Measurements from ENCODE around the gene ATG9B. TPM values are rescaled to one million over a fixed set of nuclear protein-coding genes. Genes with fewer than 3 reads are reported as not detected.

Gene ATG9B
- total and polyA plus RNA-seq, 2 donors (not counting 1 experiment from before 2014, with no cell fraction given) = under 0.01 to 0.03 TPM

DNA sequence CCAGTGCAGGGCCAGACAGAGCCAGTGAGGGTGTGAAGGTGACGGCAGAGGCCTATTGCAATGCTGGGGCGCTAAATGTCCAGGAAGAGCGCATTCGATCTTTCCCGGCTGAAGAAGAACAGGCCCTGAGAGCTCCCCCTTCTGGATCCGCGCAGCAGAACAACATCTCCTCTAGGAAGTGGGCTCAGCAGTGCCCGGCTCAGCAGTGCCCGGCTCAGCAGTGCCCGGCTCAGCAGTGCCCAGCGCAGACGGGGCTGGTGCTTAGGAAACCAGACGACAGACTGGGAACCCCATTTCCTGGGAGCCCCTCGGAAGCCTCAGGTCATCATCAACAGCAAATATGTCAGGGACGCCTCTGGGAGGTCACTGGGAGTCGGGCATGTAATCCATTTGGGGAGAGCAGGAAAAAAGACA, 38.2 kb downstream of the ATG9B start:
- Histone ChIP-seq H3K27me3 (ENCODE audit: control insufficient read depth, insufficient read depth, low read length) (no peaks in the 10 kb centered on the region), H3K9me3 (ENCODE audit: control insufficient read depth, insufficient read depth, low read depth, low read length) (no peaks in the 10 kb centered on the region), H3K9ac (ENCODE audit: insufficient read depth, low read length) (no peak overlapping the region), H3K79me2 (ENCODE audit: control insufficient read depth, insufficient read depth, low read length) (no peaks in the 10 kb centered on the region), H3K4me3 (replicated peaks in 1 of 4; ENCODE audit: control extremely low read depth in 1 of 4, insufficient read depth in 1 of 4, low read depth in 3 of 4, low read length in 4 of 4) (no peak overlapping the region), H3K36me3 (ENCODE audit: control insufficient read depth, insufficient read depth, low read length) (no peaks in the 10 kb centered on the region), H3K27ac (ENCODE audit: insufficient read depth, low read length) (no peak overlapping the region), H3K4me1 (ENCODE audit: control insufficient read depth, extremely low read depth, insufficient read depth, low read length) (no peaks in the 10 kb centered on the region), H2AFZ (ENCODE audit: low read length) (no peak overlapping the region), H4K20me1 (ENCODE audit: control insufficient read depth, extremely low read depth, insufficient read depth, low read length) (no peaks in the 10 kb centered on the region), H3K4me2 (ENCODE audit: extremely low read depth, insufficient read depth, low read length) (no peak overlapping the region)
- peak; percentile 46 for TF ChIP-seq EZH2 (IDR thresholded peaks at IDR 0.05; ENCODE audit: low read length, missing control alignments)
- TF ChIP-seq, protein P1, sequence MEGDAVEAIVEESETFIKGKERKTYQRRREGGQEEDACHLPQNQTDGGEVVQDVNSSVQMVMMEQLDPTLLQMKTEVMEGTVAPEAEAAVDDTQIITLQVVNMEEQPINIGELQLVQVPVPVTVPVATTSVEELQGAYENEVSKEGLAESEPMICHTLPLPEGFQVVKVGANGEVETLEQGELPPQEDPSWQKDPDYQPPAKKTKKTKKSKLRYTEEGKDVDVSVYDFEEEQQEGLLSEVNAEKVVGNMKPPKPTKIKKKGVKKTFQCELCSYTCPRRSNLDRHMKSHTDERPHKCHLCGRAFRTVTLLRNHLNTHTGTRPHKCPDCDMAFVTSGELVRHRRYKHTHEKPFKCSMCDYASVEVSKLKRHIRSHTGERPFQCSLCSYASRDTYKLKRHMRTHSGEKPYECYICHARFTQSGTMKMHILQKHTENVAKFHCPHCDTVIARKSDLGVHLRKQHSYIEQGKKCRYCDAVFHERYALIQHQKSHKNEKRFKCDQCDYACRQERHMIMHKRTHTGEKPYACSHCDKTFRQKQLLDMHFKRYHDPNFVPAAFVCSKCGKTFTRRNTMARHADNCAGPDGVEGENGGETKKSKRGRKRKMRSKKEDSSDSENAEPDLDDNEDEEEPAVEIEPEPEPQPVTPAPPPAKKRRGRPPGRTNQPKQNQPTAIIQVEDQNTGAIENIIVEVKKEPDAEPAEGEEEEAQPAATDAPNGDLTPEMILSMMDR (conservative IDR thresholded peaks at IDR 0.05 in 1 of 2, IDR thresholded peaks at IDR 0.05 in 1 of 2; ENCODE audit: low read depth in 1 of 2, low read length in 2 of 2) = peak; percentile 69 to 87
- DNase-seq (ENCODE audit: low read depth in 2 of 2) = peak in 1 of 2 donors; percentile 57

DNA sequence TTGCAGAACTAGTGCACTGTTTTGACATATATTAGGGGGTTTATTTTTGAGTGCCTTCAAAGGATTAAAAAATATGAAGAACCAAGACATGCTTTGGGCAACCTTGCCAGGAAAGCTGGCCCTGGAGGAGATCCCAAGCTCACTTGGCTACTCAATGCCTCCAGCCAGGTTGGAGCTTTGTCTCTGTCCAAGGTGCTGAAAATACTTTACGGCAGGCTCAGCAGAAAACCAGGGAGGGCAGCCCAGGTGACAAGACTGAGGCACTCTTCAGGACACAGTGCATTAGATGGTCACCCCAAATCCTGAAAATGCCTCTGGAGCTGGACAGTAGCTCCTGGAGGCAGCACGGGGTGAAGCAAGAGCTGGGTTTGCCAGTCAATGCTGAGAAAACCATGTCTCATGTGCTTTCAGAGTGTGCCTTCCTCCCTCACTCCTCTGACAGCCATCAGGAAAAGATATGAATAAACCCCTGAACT, 40.4 kb downstream of the ATG9B start:
- Histone ChIP-seq H3K9ac (ENCODE audit: insufficient read depth, low read length) (no peak overlapping the region), H3K79me2 (ENCODE audit: control insufficient read depth, insufficient read depth, low read length) (no peaks in the 10 kb centered on the region), H3K27me3 (ENCODE audit: control insufficient read depth, insufficient read depth, low read length) (peaks cover 19% of the 10 kb centered on the region), H3K4me2 (ENCODE audit: extremely low read depth, insufficient read depth, low read length) (no peak overlapping the region), H4K20me1 (ENCODE audit: control insufficient read depth, extremely low read depth, insufficient read depth, low read length) (no peaks in the 10 kb centered on the region), H3K4me1 (ENCODE audit: control insufficient read depth, extremely low read depth, insufficient read depth, low read length) (no peaks in the 10 kb centered on the region), H3K9me3 (ENCODE audit: control insufficient read depth, insufficient read depth, low read depth, low read length) (no peaks in the 10 kb centered on the region), H3K36me3 (ENCODE audit: control insufficient read depth, insufficient read depth, low read length) (no peaks in the 10 kb centered on the region), H3K4me3 (replicated peaks in 1 of 4; ENCODE audit: control extremely low read depth in 1 of 4, insufficient read depth in 1 of 4, low read depth in 3 of 4, low read length in 4 of 4) (no peak overlapping the region), H3K27ac (ENCODE audit: insufficient read depth, low read length) (no peak overlapping the region), H2AFZ (ENCODE audit: low read length) (no peak overlapping the region)
- peak in 1 of 2 donors; percentile 32 for DNase-seq (ENCODE audit: low read depth in 2 of 2)
- TF ChIP-seq, protein P1 (conservative IDR thresholded peaks at IDR 0.05 in 1 of 2, IDR thresholded peaks at IDR 0.05 in 1 of 2; ENCODE audit: low read depth in 1 of 2, low read length in 2 of 2) = no peak
- TF ChIP-seq EZH2 (IDR thresholded peaks at IDR 0.05; ENCODE audit: low read length, missing control alignments) = no peak

DNA sequence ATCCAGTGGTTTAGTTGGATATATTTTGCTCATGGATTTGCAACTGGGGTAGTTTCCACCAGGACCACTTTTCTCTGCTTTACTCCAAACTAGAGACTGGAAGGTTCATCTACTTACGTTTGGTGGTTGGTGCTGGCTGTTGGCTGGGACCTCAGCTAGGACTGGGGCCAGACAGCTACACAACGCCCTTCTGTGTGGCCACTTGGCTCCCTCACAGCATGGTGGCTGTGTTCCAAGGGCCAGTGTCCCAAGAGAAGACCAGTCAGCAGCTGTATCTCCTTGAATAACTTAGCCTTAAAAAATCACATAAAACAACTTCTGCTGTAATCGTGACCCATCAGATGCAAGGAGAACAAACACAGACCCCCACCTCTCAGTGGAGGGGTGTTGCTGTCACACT, 41.9 kb downstream of the ATG9B start:
- H4K20me1 ChIP-seq (ENCODE audit: control insufficient read depth, extremely low read depth, insufficient read depth, low read length) = no peaks in the 10 kb centered on the region
- no peak overlapping the region for H2AFZ ChIP-seq (ENCODE audit: low read length)
- H3K36me3 ChIP-seq (ENCODE audit: control insufficient read depth, insufficient read depth, low read length) = no peaks in the 10 kb centered on the region
- no peak overlapping the region for H3K4me2 ChIP-seq (ENCODE audit: extremely low read depth, insufficient read depth, low read length)
- H3K9me3 ChIP-seq (ENCODE audit: control insufficient read depth, insufficient read depth, low read depth, low read length) = no peaks in the 10 kb centered on the region
- peaks cover 27% of the 10 kb centered on the region for H3K27me3 ChIP-seq (ENCODE audit: control insufficient read depth, insufficient read depth, low read length)
- no peak for DNase-seq (ENCODE audit: low read depth in 2 of 2)
- H3K4me3 ChIP-seq (replicated peaks in 1 of 4; ENCODE audit: control extremely low read depth in 1 of 4, insufficient read depth in 1 of 4, low read depth in 3 of 4, low read length in 4 of 4) = no peak overlapping the region
- no peak overlapping the region for H3K27ac ChIP-seq (ENCODE audit: insufficient read depth, low read length)
- H3K9ac ChIP-seq (ENCODE audit: insufficient read depth, low read length) = no peak overlapping the region
- no peaks in the 10 kb centered on the region for H3K4me1 ChIP-seq (ENCODE audit: control insufficient read depth, extremely low read depth, insufficient read depth, low read length)
- no peaks in the 10 kb centered on the region for H3K79me2 ChIP-seq (ENCODE audit: control insufficient read depth, insufficient read depth, low read length)
- TF ChIP-seq, protein P1 (conservative IDR thresholded peaks at IDR 0.05 in 1 of 2, IDR thresholded peaks at IDR 0.05 in 1 of 2; ENCODE audit: low read depth in 1 of 2, low read length in 2 of 2) = no peak
- no peak for TF ChIP-seq EZH2 (IDR thresholded peaks at IDR 0.05; ENCODE audit: low read length, missing control alignments)

Data from fibroblast of lung (primary cell).